HepG2 (cell line): Measurements from ENCODE around the gene PLXDC2. TPM values are rescaled to one million over a fixed set of nuclear protein-coding genes. Genes with fewer than 3 reads are reported as not detected.

ENCODE experiments used
- ATAC-seq: fragments of 200-7000 bp; cut with Tn5 transposase; 3 replicates; pipeline ENCODE4 v1.9.1; 2020; ENCODE audit warnings: mild to moderate bottlenecking, moderate library complexity
- BruUV-seq: library from RNA; stranded (reverse); fragments of 400-500 nt; replicated peaks from 2 replicates; lab custom pipeline; 2021; lab: Mats Ljungman, UMichigan
- CTCF ChIA-PET: fragments of 300-600 bp; formaldehyde crosslinking; extraction: SDS; loops from one replicate; lab custom pipeline; 2021; ENCODE audit warnings: low total read pairs, inconsistent platforms, low intra/inter-chr PET ratio; lab: Yijun Ruan, JAX
- POLR2A ChIA-PET: fragments of 350-600 bp; sonication (Branson Sonifier 250); formaldehyde crosslinking; loops from one replicate; lab custom pipeline; 2020; ENCODE audit warnings: antibody characterized with exemption, inconsistent platforms; lab: Yijun Ruan, JAX
- DNase-seq: peaks from one replicate; pipeline ENCODE4 v3.0.0-alpha.2; 2015; ENCODE audit warnings: low spot score
- FAIRE-seq: peaks from 3 replicates; lab custom pipeline; 2011; peaks lifted over from hg19 to GRCh38; lab: Jason Lieb, UNC
- H2AFZ ChIP-seq: one replicate; pipeline ENCODE4 v1.6.1; 2011; ENCODE audit warnings: low read length, inconsistent platforms
- H3K27ac ChIP-seq: fragments of 300-600 bp; 3 replicates; pipeline ENCODE4 v1.8.0; 2011; ENCODE audit warnings: mixed run types, mild to moderate bottlenecking, mixed read lengths, low read length, inconsistent platforms; ENCODE audit not compliant: insufficient read depth; ENCODE audit errors: extremely low read length
- H3K27me3 ChIP-seq, 2 experiments: fragments of 200-600 bp in 1 of 2; 2 replicates in 1 of 2; 3 replicates in 1 of 2; pipeline versions ENCODE4 v1.6.0 to v1.8.0; 2011; ENCODE audit warnings: low read length in 2 of 2, mild to moderate bottlenecking in 2 of 2, moderate library complexity in 2 of 2, inconsistent platforms in 1 of 2; ENCODE audit not compliant: insufficient read depth in 2 of 2, control insufficient read depth in 1 of 2
- H3K36me3 ChIP-seq, 2 experiments: fragments of 200-600 bp in 1 of 2; replicated peaks in 1 of 2; 2 replicates in 1 of 2; 3 replicates in 1 of 2; pipeline versions ENCODE4 v1.5.1 to v1.8.0; 2011; ENCODE audit warnings: low read length in 2 of 2, inconsistent platforms in 1 of 2; ENCODE audit not compliant: insufficient read depth in 2 of 2, control insufficient read depth in 1 of 2
- H3K4me1 ChIP-seq: 2 replicates; pipeline ENCODE4 v1.5.1; 2012; ENCODE audit warnings: low read length, inconsistent platforms; ENCODE audit not compliant: insufficient read depth
- H3K4me2 ChIP-seq: 2 replicates; pipeline ENCODE4 v1.6.0; 2011; ENCODE audit warnings: low read depth, low read length, inconsistent platforms
- H3K4me3 ChIP-seq, 3 experiments: fragments of 200-600 bp in 1 of 3; sonication (generic), shearing (Covaris generic) in 1 of 3; replicated peaks in 1 of 3; 2 replicates each; pipeline ENCODE4 v1.5.1; 2011 to 2016; ENCODE audit warnings: low read length in 3 of 3, inconsistent platforms in 2 of 3, low read depth in 2 of 3, mild to moderate bottlenecking in 2 of 3, control low read depth in 1 of 3, mixed read lengths in 1 of 3; ENCODE audit not compliant: insufficient read depth in 1 of 3
- H3K79me2 ChIP-seq: one replicate; pipeline ENCODE4 v1.6.1; 2011; ENCODE audit warnings: low read length, inconsistent platforms; ENCODE audit not compliant: insufficient read depth
- H3K9ac ChIP-seq: 2 replicates; pipeline ENCODE4 v1.6.0; 2011; ENCODE audit warnings: mild to moderate bottlenecking, low read depth, low read length, inconsistent platforms; ENCODE audit not compliant: insufficient read depth
- H3K9me3 ChIP-seq: 2 replicates; pipeline ENCODE4 v1.5.1; 2012; ENCODE audit warnings: mild to moderate bottlenecking, low read length
- H4K20me1 ChIP-seq: 2 replicates; pipeline ENCODE4 v1.6.0; 2011; ENCODE audit warnings: inconsistent platforms, mild to moderate bottlenecking, low read length, moderate library complexity; ENCODE audit not compliant: insufficient read depth
- ARID3A ChIP-seq: IDR thresholded peaks from 2 replicates; pipeline ENCODE4 v1.6.1; 2012; ENCODE audit warnings: low read depth, low read length, improper control_type of control experiment
- GPN1 ChIP-seq: sonication (generic); formaldehyde crosslinking; IDR thresholded peaks from 2 replicates; pipeline ENCODE4 v1.5.1; 2020; ENCODE audit warnings: missing genetic modification reagents, borderline replicate concordance
- MAFF ChIP-seq: IDR thresholded peaks from 2 replicates; pipeline ENCODE4 v1.6.1; 2011; ENCODE audit warnings: low read depth, low read length, improper control_type of control experiment
- MAFK ChIP-seq, 2 experiments: IDR thresholded peaks in 1 of 2; conservative IDR thresholded peaks in 1 of 2; 2 replicates each; pipeline ENCODE4 v1.6.1; 2011; ENCODE audit warnings: improper control_type of control experiment in 2 of 2, low read length in 2 of 2
- MLXIP ChIP-seq: sonication (generic); formaldehyde crosslinking; IDR thresholded peaks from 2 replicates; pipeline ENCODE4 v1.9.0; 2021; ENCODE audit warnings: missing genetic modification reagents, borderline replicate concordance
- RARG ChIP-seq: sonication (generic); formaldehyde crosslinking; IDR thresholded peaks from 2 replicates; pipeline ENCODE4 v1.4.0; 2020; ENCODE audit warnings: low read depth, mild to moderate bottlenecking, missing genetic modification reagents
- SNAPC5 ChIP-seq: sonication (generic); formaldehyde crosslinking; IDR thresholded peaks from 2 replicates; pipeline ENCODE4 v1.8.1; 2023; ENCODE audit warnings: mild to moderate bottlenecking, missing genetic modification reagents, borderline replicate concordance
- SRY ChIP-seq: sonication (generic); formaldehyde crosslinking; IDR thresholded peaks from 2 replicates; pipeline ENCODE4 v1.8.0; 2022; ENCODE audit warnings: mild to moderate bottlenecking, missing genetic modification reagents
- ZNF17 ChIP-seq: sonication (generic); formaldehyde crosslinking; IDR thresholded peaks from 2 replicates; pipeline ENCODE4 v1.5.0; 2020; ENCODE audit warnings: mild to moderate bottlenecking, missing genetic modification reagents
- ZNF512B ChIP-seq: sonication (generic); formaldehyde crosslinking; IDR thresholded peaks from 2 replicates; pipeline ENCODE4 v1.5.1; 2020; ENCODE audit warnings: missing genetic modification reagents, mild to moderate bottlenecking, borderline replicate concordance
- ZNF775 ChIP-seq: sonication (generic); formaldehyde crosslinking; IDR thresholded peaks from 2 replicates; pipeline ENCODE4 v1.4.0; 2020; ENCODE audit warnings: missing genetic modification reagents, mild to moderate bottlenecking, moderate library complexity, borderline replicate concordance
- WGBS: methylation state at CpG from one replicate; pipeline ENCODE4 v1.1.6; 2017; ENCODE audit warnings: low lambda C conversion rate; 5-methylcytosine and 5-hydroxymethylcytosine counted together
- in situ Hi-C: cut with HindIII; loops from 2 replicates; pipeline ENCODE4 v1.10.0; 2017; ENCODE audit warnings: low pct_unique_long_range_greater_than_20kb; ENCODE audit not compliant: extremely low pct_ligation_motif_present
- intact Hi-C: fragments of 100-400 bp; cut with micrococcal nuclease; formaldehyde crosslinking; loops from one replicate; pipeline ENCODE4 v1.10.0; 2022; ENCODE audit not compliant: unreplicated experiment
- polyA plus RNA-seq, 8 experiments: library from polyadenylated mRNA; depleted of rRNA in 3 of 8; stranded (reverse) in 7 of 8; unstranded in 1 of 8; fragments of >200 nt; fragmentation: Illumina TruSeq in 4 of 8; extraction: Trizol in 4 of 8; gene quantifications; 2 replicates each; pipeline versions ENCODE4 v1.2.1 to v1.2.3, GENCODE V29; 2011 to 2016; ENCODE audit warnings: low read depth in 4 of 8, missing spikeins in 1 of 8, mixed read lengths in 1 of 8; ENCODE audit not compliant: insufficient read depth in 1 of 8
- total RNA-seq, 5 experiments: library from RNA; depleted of rRNA; stranded (reverse); fragments of >200 nt; fragmentation: Illumina TruSeq; extraction: Trizol; gene quantifications; 2 replicates each; pipeline ENCODE4 v1.2.3, GENCODE V29; 2016; ENCODE audit warnings: low read depth in 1 of 5

Gene PLXDC2
- total and polyA plus RNA-seq, 2 of the 13 experiments (the other 11 are each of a cell fraction or from before 2014, with no cell fraction given), result 2.1 to 2.4 TPM

DNA sequence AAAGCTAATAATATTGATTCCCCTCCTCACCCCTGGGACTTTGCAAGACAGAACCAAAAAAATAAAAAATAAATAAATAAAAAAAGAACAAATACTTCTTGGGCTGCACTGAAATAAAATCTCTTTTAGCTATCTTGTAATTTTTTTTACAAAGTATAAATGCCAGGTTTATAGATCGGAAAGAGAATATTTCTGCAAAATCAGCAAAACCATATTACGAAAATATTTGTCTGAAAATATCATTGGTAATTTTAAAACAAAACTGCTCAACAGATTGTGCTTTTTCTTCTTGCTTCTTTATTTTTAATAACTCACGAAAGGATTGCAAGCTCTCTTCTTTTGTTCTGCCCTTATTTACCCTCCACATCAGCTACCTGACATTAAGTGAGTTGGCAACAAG is 213.3 kb downstream of the PLXDC2 start:
- Histone ChIP-seq H3K27ac (no peak overlapping the region), H2AFZ (no peak overlapping the region), H3K4me2 (no peak overlapping the region), H4K20me1 (no peaks in the 10 kb centered on the region), H3K27me3 (no peaks in the 10 kb centered on the region), H3K79me2 (no peaks in the 10 kb centered on the region), H3K9ac (no peak overlapping the region), H3K4me1 (no peaks in the 10 kb centered on the region), H3K4me3 (no peak overlapping the region), H3K9me3 (peaks cover 9% of the 10 kb centered on the region), H3K36me3 (no peaks in the 10 kb centered on the region)
- WGBS, result 34% methylated on average over 3 of the region's 3 CpGs
- BruUV-seq, result no TSS peak
- in situ Hi-C loops (no loop called here), intact Hi-C loops (loop anchor here (10.0 kb wide), 2 partner anchors 55 to 1425 kb away; no protein-coding TSS in a partner anchor)
- POLR2A ChIA-PET, result no interaction called here
- no peak for FAIRE-seq
- ATAC-seq, result no peak
- no peak for TF ChIP-seq ZNF17 (CRISPR knock-in tag)
- no peak for TF ChIP-seq SNAPC5 (CRISPR knock-in tag)
- peak; percentile 70 to 91 for TF ChIP-seq MAFK (conservative IDR thresholded peaks at IDR 0.05 in 1 of 2, IDR thresholded peaks at IDR 0.05 in 1 of 2; ENCODE audit: low read length in 2 of 2)
- no peak for TF ChIP-seq ZNF512B (CRISPR knock-in tag)
- no peak for TF ChIP-seq MLXIP
- TF ChIP-seq ZNF775 (CRISPR knock-in tag), result no peak
- no peak for TF ChIP-seq SRY (CRISPR knock-in tag)
- TF ChIP-seq ARID3A, result no peak
- TF ChIP-seq GPN1, result no peak
- TF ChIP-seq RARG (CRISPR knock-in tag), result no peak
- peak; percentile 71 for TF ChIP-seq MAFF
- CTCF ChIA-PET, result no interaction called here
- no peak for DNase-seq
